Sigmoid colon (tissue), 4 donors: Measurements from ENCODE around the gene NTN1.

ENCODE experiments used
- EP300 ChIP-seq, 4 donors: sonication (generic); formaldehyde crosslinking; IDR thresholded peaks; one replicate each; pipeline ENCODE4 v1.6.1; 2017; ENCODE audit warnings: antibody characterized with exemption in 4 of 4
- POLR2A ChIP-seq, 2 donors: fragments of 450-650 bp; IDR thresholded peaks; one replicate each; pipeline ENCODE4 v1.6.1; 2016; ENCODE audit warnings: antibody characterized with exemption in 2 of 2, mild to moderate bottlenecking in 2 of 2, moderate library complexity in 2 of 2
- POLR2AphosphoS5 ChIP-seq, 4 donors: sonication (generic); formaldehyde crosslinking; IDR thresholded peaks; one replicate each; pipeline ENCODE4 v1.6.1; 2017; ENCODE audit warnings: antibody characterized with exemption in 4 of 4
- TF ChIP-seq, protein P1 (sequence below), 4 experiments: fragments of 450-650 bp in 3 of 4; fragments of 200-600 bp in 1 of 4; IDR thresholded peaks; one replicate each; pipeline ENCODE4 v1.5.1; 2016 to 2019; ENCODE audit warnings: antibody characterized with exemption in 4 of 4, mild to moderate bottlenecking in 3 of 4, moderate library complexity in 2 of 4

GRCh38 chr17:8985054-8985701 is 36.1 kb upstream of the NTN1 start:
- no peak for TF ChIP-seq EP300 (IDR thresholded peaks at IDR 0.05)
- TF ChIP-seq, protein P1, sequence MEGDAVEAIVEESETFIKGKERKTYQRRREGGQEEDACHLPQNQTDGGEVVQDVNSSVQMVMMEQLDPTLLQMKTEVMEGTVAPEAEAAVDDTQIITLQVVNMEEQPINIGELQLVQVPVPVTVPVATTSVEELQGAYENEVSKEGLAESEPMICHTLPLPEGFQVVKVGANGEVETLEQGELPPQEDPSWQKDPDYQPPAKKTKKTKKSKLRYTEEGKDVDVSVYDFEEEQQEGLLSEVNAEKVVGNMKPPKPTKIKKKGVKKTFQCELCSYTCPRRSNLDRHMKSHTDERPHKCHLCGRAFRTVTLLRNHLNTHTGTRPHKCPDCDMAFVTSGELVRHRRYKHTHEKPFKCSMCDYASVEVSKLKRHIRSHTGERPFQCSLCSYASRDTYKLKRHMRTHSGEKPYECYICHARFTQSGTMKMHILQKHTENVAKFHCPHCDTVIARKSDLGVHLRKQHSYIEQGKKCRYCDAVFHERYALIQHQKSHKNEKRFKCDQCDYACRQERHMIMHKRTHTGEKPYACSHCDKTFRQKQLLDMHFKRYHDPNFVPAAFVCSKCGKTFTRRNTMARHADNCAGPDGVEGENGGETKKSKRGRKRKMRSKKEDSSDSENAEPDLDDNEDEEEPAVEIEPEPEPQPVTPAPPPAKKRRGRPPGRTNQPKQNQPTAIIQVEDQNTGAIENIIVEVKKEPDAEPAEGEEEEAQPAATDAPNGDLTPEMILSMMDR (IDR thresholded peaks at IDR 0.05), result no peak
- TF ChIP-seq POLR2A (IDR thresholded peaks at IDR 0.05), result no peak
- TF ChIP-seq POLR2AphosphoS5 (IDR thresholded peaks at IDR 0.05), result no peak
